Activated T-helper 9 cell treated with anti-CD3 and anti-CD28 coated beads, Interleukin-2, amount 50 U/mL, for 16 hours (primary cell): Measurements from ENCODE around the gene RBM25.
"Not testable (repeated sequence)": the region's sequence is repeated elsewhere in the genome, so short reads cannot be mapped to it uniquely, and the experiment has no call there.

Experiments used
- DNase-seq: peaks from one replicate; pipeline ENCODE4 v3.0.0-alpha.2; 2020; ENCODE audit warnings: low read depth

Gene RBM25

GRCh38 chr14:73058224-73058921 lies at the start of gene RBM25:
RBM25 (plus strand) TSS chr14:73058534; CDS start chr14:73071642, 13,108 bp downstream.
- DNase-seq, result peak; percentile 90

- DNase-seq, result not testable (repeated sequence)
These were observed 47.1 kb upstream of the RBM25 start for GRCh38 chr14:73011189-73011588.

- no peak for DNase-seq
These were observed 44.2 kb upstream of the RBM25 start for GRCh38 chr14:73014105-73014504.

- DNase-seq, result not testable (repeated sequence)
These were observed 42.8 kb upstream of the RBM25 start for GRCh38 chr14:73015552-73015951.

- DNase-seq, result not testable (repeated sequence)
These were observed 42.3 kb upstream of the RBM25 start for GRCh38 chr14:73016011-73016410.

- DNase-seq, result no peak
These were observed 36.3 kb upstream of the RBM25 start for GRCh38 chr14:73022051-73022450.

- no peak for DNase-seq
These were observed 32.8 kb upstream of the RBM25 start for GRCh38 chr14:73025544-73025943.

- no peak for DNase-seq
These were observed 32.0 kb upstream of the RBM25 start for GRCh38 chr14:73026243-73026844.

GRCh38 chr14:73026845-73027542 lies 31.3 kb upstream of the RBM25 start, which contains the start of gene ZFYVE1:
ZFYVE1 (minus strand) TSS chr14:73027106; CDS start chr14:73024508, 2,598 bp downstream.
- peak; percentile 85 for DNase-seq

- no peak for DNase-seq
These were observed 30.8 kb upstream of the RBM25 start for GRCh38 chr14:73027546-73027945.

- no peak for DNase-seq
These were observed 30.4 kb upstream of the RBM25 start for GRCh38 chr14:73027984-73028383.

- not testable (repeated sequence) for DNase-seq
These were observed 21.5 kb upstream of the RBM25 start for GRCh38 chr14:73036706-73037450.

- DNase-seq, result no peak
These were observed 10.5 kb upstream of the RBM25 start for GRCh38 chr14:73047808-73048207.

GRCh38 chr14:73049428-73049827 lies 8.9 kb upstream of the RBM25 start:
- no peak for DNase-seq

GRCh38 chr14:73055251-73055650 lies 3.1 kb upstream of the RBM25 start:
- no peak for DNase-seq

GRCh38 chr14:73057944-73058223 lies 450 bp upstream of the RBM25 start:
- no peak for DNase-seq

GRCh38 chr14:73058922-73059673 lies 764 bp downstream of the RBM25 start:
- no peak for DNase-seq

GRCh38 chr14:73069585-73069984 lies 11.3 kb downstream of the RBM25 start:
- no peak for DNase-seq

- no peak for DNase-seq
These were observed 32.7 kb downstream of the RBM25 start for GRCh38 chr14:73091044-73091443.

- DNase-seq, result no peak
These were observed 39.1 kb downstream of the RBM25 start for GRCh38 chr14:73097421-73097820.

GRCh38 chr14:73100334-73100733 lies 42.0 kb downstream of the RBM25 start:
- no peak for DNase-seq
